Left colon (tissue), 2 donors: ENCODE results near the gene PPL. TPM values are rescaled to one million over a fixed set of nuclear protein-coding genes. Genes with fewer than 3 reads are reported as not detected.

Experiments used
- ATAC-seq: fragments of 200-7000 bp; cut with Tn5 transposase; one replicate; pipeline ENCODE4 v1.9.1; 2020; ENCODE audit warnings: mild to moderate bottlenecking, moderate library complexity
- DNase-seq, 2 donors: peaks; one replicate each; pipeline ENCODE4 v3.0.0-alpha.2; 2020
- intact Hi-C, 2 donors: fragments of 100-400 bp; cut with DNase I in 1 of 2; cut with micrococcal nuclease in 1 of 2; formaldehyde crosslinking; loops; one replicate each; pipeline versions ENCODE4 v1.11.2 to v1.14.0; 2022; cut with DNase I, micrococcal nuclease
- total RNA-seq, 2 donors: library from RNA; stranded (reverse); fragmentation: NEBNext Ultra II Directional; extraction: Animal tissue kit (Norgen Biotek cat#: 25700); gene quantifications; one replicate each; pipeline ENCODE4 v1.2.1, GENCODE V29; 2021
- donor health status: DM: no; HTN: no; CAD: no.
- donor health status: DM: yes; HTN: yes; CAD: no.

Gene PPL
- total RNA-seq, 2 donors from 2014 or later, result 14.7 to 15.6 TPM

GRCh38 chr16:4855371-4855770, 81.6 kb downstream of the PPL start:
- intact Hi-C loops, result no loop called here
- ATAC-seq (no peak), DNase-seq (no peak)

DNA sequence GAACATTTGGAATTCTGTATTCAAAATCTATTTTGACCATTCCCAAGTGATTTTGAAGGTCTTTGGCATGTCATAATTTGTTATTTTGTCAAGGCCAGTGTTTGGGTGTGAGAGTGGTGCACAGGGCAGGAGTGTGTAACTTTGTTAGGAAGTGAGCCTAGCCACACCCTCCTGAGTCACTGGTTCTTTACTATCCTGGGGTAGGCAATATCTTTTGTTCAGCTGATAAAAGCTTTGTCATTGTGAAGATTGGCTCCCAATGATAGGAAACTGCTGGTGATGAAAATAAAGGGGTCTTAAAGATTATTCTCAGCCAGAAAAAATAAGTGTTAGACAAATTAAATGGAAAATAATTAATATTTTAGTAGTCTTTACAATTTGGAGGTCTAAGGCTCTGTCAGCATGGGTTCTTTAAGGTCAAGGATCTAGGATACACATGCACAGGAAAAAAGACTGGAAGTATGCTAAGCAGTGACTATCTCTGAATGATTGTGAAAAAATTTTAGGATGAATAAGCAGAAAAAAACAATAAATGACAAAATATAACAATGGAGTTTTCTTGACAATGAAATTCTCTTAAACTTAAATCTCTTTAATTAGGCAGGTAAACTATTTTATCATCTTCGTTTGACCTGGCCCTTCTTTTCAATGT, 84.6 kb downstream of the PPL start:
- intact Hi-C loops, result no loop called here
- ATAC-seq, result peak; percentile 41

DNA sequence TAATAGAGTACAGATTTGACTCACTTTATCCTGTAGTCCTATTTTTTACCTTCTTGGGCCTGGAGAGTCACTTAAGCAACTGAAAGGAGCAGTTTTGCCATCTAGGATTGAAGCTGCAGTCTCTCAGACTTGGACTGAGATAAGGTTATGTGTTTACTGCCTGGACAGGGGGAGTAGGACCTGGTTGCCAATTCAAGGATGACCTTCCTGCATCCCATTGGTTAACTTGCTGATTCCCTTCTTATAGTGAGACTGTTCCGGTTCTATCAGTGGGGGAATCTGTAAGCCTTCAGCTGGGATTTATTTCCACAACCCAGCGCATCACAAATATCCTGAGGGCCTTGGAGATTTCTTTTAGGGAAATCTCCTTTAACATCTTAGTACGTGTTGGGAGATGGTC, 86.7 kb downstream of the PPL start:
- ATAC-seq, result no peak
- DNase-seq, result no peak
- intact Hi-C loops, result no loop called here

More for the DNA sequence above, 84.6 kb downstream of the PPL start:
- DNase-seq, result no peak

GRCh38 chr16:4847774-4848587, 89.0 kb downstream of the PPL start:
- DNase-seq, result peak; percentile 46 to 60
- intact Hi-C loops, result loop anchor here in 1 of 2 donors (5.0 kb wide), 1 partner anchor 109 kb away; the partner anchor contains the start of gene SEC14L5
- ATAC-seq, result peak; percentile 38

- intact Hi-C loops, result loop anchor here in 1 of 2 donors (5.0 kb wide), 1 partner anchor 110 kb away; the partner anchor contains the start of gene SEC14L5
- ATAC-seq (peak; percentile 89), DNase-seq (peak; percentile 99 to 100)
Observed at GRCh38 chr16:4846901-4847773, 89.8 kb downstream of the PPL start, which contains the start of the genes GLYR1 and UBN1. Gene GLYR1, minus strand, starts transcription at chr16:4847288. Its CDS starts 23 bp downstream, at chr16:4847265. Gene UBN1, plus strand, starts transcription at chr16:4847481. Its CDS starts 5,437 bp downstream, at chr16:4852918.

DNA sequence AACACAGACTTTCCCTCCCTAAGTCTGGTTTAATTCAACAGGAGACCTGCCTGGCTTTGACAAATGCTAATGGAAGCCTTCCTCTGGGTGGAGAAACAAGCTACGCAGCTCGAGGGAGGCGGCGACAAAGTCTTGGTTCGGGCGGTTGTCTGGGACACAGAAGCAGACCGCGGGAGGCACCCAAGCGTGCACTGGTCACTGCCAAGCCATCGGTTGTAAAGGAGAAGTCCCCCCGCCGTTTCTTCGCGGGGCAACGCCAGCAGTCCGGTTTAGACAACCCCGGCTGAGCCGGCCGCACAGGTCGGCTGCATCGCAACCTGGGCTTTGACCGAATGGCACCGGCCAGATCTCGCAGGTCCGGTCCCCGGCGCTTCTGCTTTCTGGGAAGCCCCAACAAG, 90.4 kb downstream of the PPL start:
- ATAC-seq (peak; percentile 63), DNase-seq (peak; percentile 75 to 80)
- intact Hi-C loops, result loop anchor here in 1 of 2 donors (5.0 kb wide), 1 partner anchor 111 kb away; the partner anchor contains the start of gene SEC14L5

- intact Hi-C loops, result no loop called here
- ATAC-seq (no peak), DNase-seq (no peak)
Observed at GRCh38 chr16:4840984-4841383, 96.0 kb downstream of the PPL start.

DNA sequence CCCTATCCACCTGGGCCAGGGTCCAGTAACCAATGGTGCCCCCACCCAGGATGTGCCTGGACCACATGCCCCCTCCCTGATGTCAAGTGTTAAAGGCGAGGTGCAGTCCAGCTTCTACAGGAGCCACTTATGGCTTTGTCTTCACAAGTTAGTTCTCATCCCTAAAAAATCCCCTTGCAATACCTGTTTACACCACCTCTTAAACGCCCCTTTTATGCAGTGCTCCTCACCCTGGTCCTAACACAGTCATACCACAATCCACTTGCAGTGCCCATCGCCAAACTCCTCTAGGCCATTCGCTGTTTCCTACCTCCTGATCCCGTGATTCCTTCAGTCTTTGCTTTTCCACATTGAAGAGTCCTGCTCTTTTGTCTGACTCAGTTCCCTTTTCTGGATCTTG, 97.0 kb downstream of the PPL start:
- DNase-seq, result no peak
- ATAC-seq, result no peak
- intact Hi-C loops, result no loop called here

DNA sequence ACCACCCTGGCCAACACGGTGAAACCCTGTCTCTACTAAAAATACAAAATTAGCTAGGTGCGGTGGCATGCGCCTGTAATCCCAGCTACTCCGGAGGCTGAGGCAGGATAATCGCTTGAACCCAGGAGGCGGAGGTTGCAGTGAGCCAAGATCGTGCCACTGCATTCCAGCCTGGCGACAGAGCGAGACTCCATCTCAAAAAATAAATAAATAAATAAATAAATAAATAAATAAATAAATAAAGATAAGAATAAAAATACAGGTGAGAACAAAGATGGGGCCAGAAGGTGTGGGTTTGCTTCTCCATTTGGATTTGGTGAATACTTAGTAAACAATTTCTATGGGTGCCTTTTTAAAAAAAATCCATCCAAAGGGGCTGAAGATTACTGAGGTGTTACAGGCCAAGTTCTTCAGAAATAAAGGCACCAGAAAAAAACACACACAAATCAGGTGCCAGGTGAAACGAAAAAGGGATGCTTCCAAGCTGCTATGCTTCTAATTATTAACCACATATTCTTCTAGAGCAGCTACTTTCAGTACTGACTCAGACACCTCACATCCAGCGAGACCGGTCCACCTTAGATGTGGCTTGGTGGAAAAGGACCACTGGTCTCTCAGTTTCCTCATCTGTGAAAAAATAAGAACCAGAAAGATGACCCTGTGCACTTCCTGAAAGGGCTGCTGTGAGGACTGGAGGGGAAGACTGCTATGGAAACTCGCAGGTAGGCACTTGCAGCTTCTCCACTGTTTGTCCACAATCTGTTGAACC, 99.0 kb downstream of the PPL start:
- DNase-seq (no peak), ATAC-seq (no peak)
- intact Hi-C loops, result no loop called here

GRCh38 chr16:4836727-4837126, 100.2 kb downstream of the PPL start:
- DNase-seq (no peak), ATAC-seq (no peak)
- intact Hi-C loops, result no loop called here

DNA sequence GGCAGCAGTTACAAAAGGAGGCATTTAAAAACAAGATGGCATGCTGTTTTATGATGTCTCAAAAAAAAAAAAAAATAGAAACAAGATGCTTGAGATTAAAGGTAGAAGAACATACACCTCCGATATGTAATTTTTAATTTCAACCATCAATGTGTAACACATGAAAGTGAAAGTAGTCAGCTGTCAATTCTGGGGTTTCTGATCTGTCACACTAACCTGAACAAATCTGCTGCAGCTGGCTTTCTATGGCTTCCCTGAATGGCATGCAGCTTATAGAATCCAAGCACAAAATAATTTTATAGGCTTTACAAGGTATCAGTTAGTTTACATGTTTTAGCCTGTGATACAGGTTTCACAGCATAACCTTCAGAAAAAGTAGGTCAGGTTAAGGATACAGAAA, 103.4 kb downstream of the PPL start:
- no peak for DNase-seq
- ATAC-seq, result no peak
- intact Hi-C loops, result no loop called here

- intact Hi-C loops, result no loop called here
- ATAC-seq (peak; percentile 83), DNase-seq (no peak)
Observed at GRCh38 chr16:4832698-4833343, 104.1 kb downstream of the PPL start.

Other genes starting within 250 kb of the PPL start
- gene NUDT16L1, start 243.6 kb downstream of the PPL start, total RNA-seq, result 10 to 100 TPM; 43.0 to 43.8 TPM
- gene ANKS3, start 202.9 kb downstream of the PPL start, total RNA-seq, result 10 to 100 TPM; 13.5 to 21.2 TPM
- under 1 TPM; 0.49 to 0.67 TPM for gene DNAAF8, start 202.6 kb downstream of the PPL start, total RNA-seq
- gene ZNF500, start 170.0 kb downstream of the PPL start, total RNA-seq, result 10 to 100 TPM; 12.4 to 13.7 TPM
- under 1 TPM in 1 of 2 donors, not detected in 1; 0.75 TPM for gene SEPTIN12, start 148.8 kb downstream of the PPL start, total RNA-seq
- 100 to 1,000 TPM; 448 to 580 TPM for gene SMIM22, start 141.8 kb downstream of the PPL start, total RNA-seq
- 10 to 100 TPM; 21.2 to 26.1 TPM for gene ROGDI, start 134.5 kb downstream of the PPL start, total RNA-seq
- gene GLYR1, start 89.9 kb downstream of the PPL start, total RNA-seq, result 100 to 1,000 TPM; 106 to 114 TPM
- gene UBN1, start 89.7 kb downstream of the PPL start, total RNA-seq, result 10 to 100 TPM; 34.8 to 43.5 TPM
- 1 to 10 TPM; 1.4 to 1.8 TPM for gene SEC14L5, start 21.2 kb upstream of the PPL start, total RNA-seq
- gene NAGPA, start 96.8 kb upstream of the PPL start, total RNA-seq, result 10 to 100 TPM; 22.7 to 22.9 TPM
- gene C16orf89, start 128.8 kb upstream of the PPL start, total RNA-seq, result 1 to 10 TPM; 2.1 to 5.0 TPM
- 10 to 100 TPM; 26.0 to 34.2 TPM for gene ALG1, start 134.7 kb upstream of the PPL start, total RNA-seq
- 1 to 10 TPM; 9.5 to 9.8 TPM for gene EEF2KMT, start 160.6 kb upstream of the PPL start, total RNA-seq